PC-3 (cell line): ENCODE measurements around the gene WDR72. TPM values are rescaled to one million over a fixed set of nuclear protein-coding genes. Genes with fewer than 3 reads are reported as not detected.

Experiments used
- ATAC-seq: fragments of 200-7000 bp; cut with Tn5 transposase; 2 replicates; pipeline ENCODE4 v1.9.1; 2020; ENCODE audit warnings: mild to moderate bottlenecking, moderate library complexity
- BruUV-seq: library from RNA; stranded (reverse); fragments of 400-500 nt; replicated peaks from 2 replicates; lab custom pipeline; 2021; lab: Mats Ljungman, UMichigan
- CTCF ChIA-PET: fragments of 300-600 bp; sonication (Branson Sonifier 250); formaldehyde crosslinking; loops from one replicate; lab custom pipeline; 2022; ENCODE audit warnings: antibody characterized with exemption; lab: Charles Lee
- POLR2A ChIA-PET: fragments of 300-600 bp; sonication (Branson Sonifier 250); formaldehyde crosslinking; loops from one replicate; lab custom pipeline; 2022; ENCODE audit warnings: antibody characterized with exemption; ENCODE audit not compliant: unreplicated experiment; lab: Charles Lee
- DNase-seq: peaks from one replicate; pipeline ENCODE4 v3.0.0-alpha.2; 2015
- H2AFZ ChIP-seq: fragments of 300-600 bp; sonication (generic); 2 replicates; pipeline ENCODE4 v1.6.0; 2016; ENCODE audit warnings: antibody characterized with exemption, low read length
- H3F3A ChIP-seq: fragments of 300-600 bp; sonication (generic); one replicate; pipeline ENCODE4 v1.6.0; 2017; ENCODE audit warnings: antibody characterized with exemption, low read length, control low read depth, mild to moderate bottlenecking; ENCODE audit not compliant: unreplicated experiment
- H3K27ac ChIP-seq: fragments of 300-600 bp; sonication (generic); 2 replicates; pipeline ENCODE4 v1.5.1; 2016; ENCODE audit warnings: mild to moderate bottlenecking, low read length
- H3K27me3 ChIP-seq: fragments of 300-600 bp; sonication (generic); 2 replicates; pipeline ENCODE4 v1.6.1; 2016; ENCODE audit warnings: low read length, mixed read lengths
- H3K36me3 ChIP-seq: fragments of 300-600 bp; sonication (generic); 2 replicates; pipeline ENCODE4 v1.6.1; 2016; ENCODE audit warnings: low read depth, mixed run types, low read length, mixed read lengths
- H3K4me1 ChIP-seq: fragments of 300-600 bp; sonication (generic); 2 replicates; pipeline ENCODE4 v1.5.1; 2016; ENCODE audit warnings: low read length; ENCODE audit not compliant: insufficient read depth
- H3K4me2 ChIP-seq: fragments of 300-600 bp; sonication (generic); 2 replicates; pipeline ENCODE4 v1.6.0; 2016; ENCODE audit warnings: low read length
- H3K4me3 ChIP-seq: fragments of 300-600 bp; sonication (generic); 2 replicates; pipeline ENCODE4 v1.5.1; 2016; ENCODE audit warnings: mild to moderate bottlenecking, low read length, mixed read lengths
- H3K79me2 ChIP-seq: fragments of 300-600 bp; sonication (generic); 2 replicates; pipeline ENCODE4 v1.6.1; 2017; ENCODE audit warnings: low read length, mixed read lengths
- H3K9ac ChIP-seq: fragments of 300-600 bp; sonication (generic); 2 replicates; pipeline ENCODE4 v1.6.0; 2016; ENCODE audit warnings: mild to moderate bottlenecking, low read length
- H3K9me2 ChIP-seq: fragments of 300-600 bp; sonication (generic); replicated peaks from 2 replicates; pipeline ENCODE4 v1.6.1; 2016; ENCODE audit warnings: mixed run types, low read length, mixed read lengths
- H3K9me3 ChIP-seq: fragments of 300-600 bp; sonication (generic); 2 replicates; pipeline ENCODE4 v1.6.1; 2016; ENCODE audit warnings: low read length, mixed read lengths
- H4K20me1 ChIP-seq: fragments of 300-600 bp; sonication (generic); 2 replicates; pipeline ENCODE4 v1.6.1; 2016; ENCODE audit warnings: low read length, mixed read lengths
- EZH2 ChIP-seq: fragments of 300-600 bp; sonication (generic); IDR thresholded peaks from one replicate; pipeline ENCODE4 v1.6.1; 2017; ENCODE audit warnings: antibody characterized with exemption, mild to moderate bottlenecking, low read length; ENCODE audit not compliant: unreplicated experiment
- EZH2phosphoT487 ChIP-seq: fragments of 300-600 bp; sonication (generic); IDR thresholded peaks from 2 replicates; pipeline ENCODE4 v1.6.1; 2018; ENCODE audit warnings: mild to moderate bottlenecking, antibody characterized with exemption, low read length, borderline replicate concordance
- intact Hi-C: fragments of 100-400 bp; cut with micrococcal nuclease; formaldehyde crosslinking; loops from 2 replicates; pipeline ENCODE4 v1.9.0; 2023
- total RNA-seq: library from RNA; depleted of rRNA; stranded (reverse); fragments of >200 nt; gene quantifications from 2 replicates; pipeline ENCODE4 v1.2.3, GENCODE V29; 2014
- TF ChIP-seq, protein P1 (sequence below): fragments of 300-600 bp; sonication (generic); conservative IDR thresholded peaks from 2 replicates; pipeline ENCODE4 v1.5.1; 2017; ENCODE audit warnings: antibody characterized with exemption, low read depth, mild to moderate bottlenecking, low read length

Gene WDR72
- total RNA-seq, 1 experiment from 2014 or later: 5.9 TPM

DNA sequence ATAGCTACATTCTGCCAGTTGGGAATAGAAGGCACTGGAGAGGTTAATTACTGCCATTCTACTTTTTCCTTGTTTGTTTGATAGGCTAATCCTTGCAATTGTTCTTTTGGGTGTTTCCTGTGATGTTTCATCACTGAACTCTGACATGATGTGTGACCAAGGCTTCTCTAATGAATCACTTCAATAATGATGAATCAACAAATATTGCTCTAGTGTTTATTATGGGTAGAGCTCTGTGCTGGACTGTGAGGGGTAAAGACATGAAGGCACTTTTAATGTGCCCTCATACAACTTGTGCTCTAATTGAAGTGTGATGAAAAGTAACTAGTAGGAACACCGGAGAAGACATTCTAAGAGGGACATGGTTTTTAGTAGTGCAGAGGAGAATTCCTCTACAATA lies 233.6 kb downstream of the WDR72 start:
- no peaks in the 10 kb centered on the region for H3K79me2 ChIP-seq
- no peak overlapping the region for H3K4me3 ChIP-seq
- ATAC-seq (no peak), DNase-seq (no peak)
- H3K27me3 ChIP-seq: no peaks in the 10 kb centered on the region
- no peak overlapping the region for H3K27ac ChIP-seq
- no TSS peak for BruUV-seq
- ChIA-PET POLR2A (no interaction called here), CTCF (no interaction called here)
- no peaks in the 10 kb centered on the region for H3F3A ChIP-seq
- no peak overlapping the region for H3K9ac ChIP-seq
- H4K20me1 ChIP-seq: no peaks in the 10 kb centered on the region
- H3K9me3 ChIP-seq: no peaks in the 10 kb centered on the region
- intact Hi-C loops: no loop called here
- 0 out of 2 replicates have a peak, but pooled peaks cover 5% of the 10 kb centered on the region for H3K4me1 ChIP-seq
- H3K36me3 ChIP-seq: no peaks in the 10 kb centered on the region
- TF ChIP-seq EZH2: no peak
- TF ChIP-seq, protein P1, sequence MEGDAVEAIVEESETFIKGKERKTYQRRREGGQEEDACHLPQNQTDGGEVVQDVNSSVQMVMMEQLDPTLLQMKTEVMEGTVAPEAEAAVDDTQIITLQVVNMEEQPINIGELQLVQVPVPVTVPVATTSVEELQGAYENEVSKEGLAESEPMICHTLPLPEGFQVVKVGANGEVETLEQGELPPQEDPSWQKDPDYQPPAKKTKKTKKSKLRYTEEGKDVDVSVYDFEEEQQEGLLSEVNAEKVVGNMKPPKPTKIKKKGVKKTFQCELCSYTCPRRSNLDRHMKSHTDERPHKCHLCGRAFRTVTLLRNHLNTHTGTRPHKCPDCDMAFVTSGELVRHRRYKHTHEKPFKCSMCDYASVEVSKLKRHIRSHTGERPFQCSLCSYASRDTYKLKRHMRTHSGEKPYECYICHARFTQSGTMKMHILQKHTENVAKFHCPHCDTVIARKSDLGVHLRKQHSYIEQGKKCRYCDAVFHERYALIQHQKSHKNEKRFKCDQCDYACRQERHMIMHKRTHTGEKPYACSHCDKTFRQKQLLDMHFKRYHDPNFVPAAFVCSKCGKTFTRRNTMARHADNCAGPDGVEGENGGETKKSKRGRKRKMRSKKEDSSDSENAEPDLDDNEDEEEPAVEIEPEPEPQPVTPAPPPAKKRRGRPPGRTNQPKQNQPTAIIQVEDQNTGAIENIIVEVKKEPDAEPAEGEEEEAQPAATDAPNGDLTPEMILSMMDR: no peak
- no peaks in the 10 kb centered on the region for H3K9me2 ChIP-seq
- no peak overlapping the region for H3K4me2 ChIP-seq
- no peak overlapping the region for H2AFZ ChIP-seq

DNA sequence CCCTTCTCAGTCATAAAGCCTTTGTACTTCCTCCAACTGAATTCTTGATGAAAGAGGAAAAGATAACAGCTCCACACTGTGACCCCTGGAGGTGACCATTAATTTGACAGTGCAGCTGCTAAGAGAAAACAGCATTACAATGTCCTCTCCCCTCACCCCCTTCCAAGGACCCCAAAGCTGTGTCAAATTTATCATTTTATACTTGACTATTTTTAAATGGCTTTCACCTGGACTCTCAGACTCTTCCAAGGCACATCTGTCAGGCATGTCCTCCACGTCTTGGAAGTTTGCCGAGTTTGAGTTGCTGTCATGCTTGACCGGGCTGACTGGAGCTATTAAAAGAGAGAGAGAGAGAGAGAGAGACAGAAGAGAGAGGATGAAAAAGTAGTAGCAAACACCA lies 236.5 kb downstream of the WDR72 start:
- H3K4me3 ChIP-seq: no peak overlapping the region
- no peaks in the 10 kb centered on the region for H3K36me3 ChIP-seq
- no peaks in the 10 kb centered on the region for H3K79me2 ChIP-seq
- H3K27ac ChIP-seq: no peak overlapping the region
- CTCF ChIA-PET: no interaction called here
- 0 out of 2 replicates have a peak, but pooled peaks cover 5% of the 10 kb centered on the region for H3K4me1 ChIP-seq
- no peak overlapping the region for H3K4me2 ChIP-seq
- ATAC-seq: no peak
- H4K20me1 ChIP-seq: no peaks in the 10 kb centered on the region
- no peaks in the 10 kb centered on the region for H3K9me2 ChIP-seq
- POLR2A ChIA-PET: no interaction called here
- intact Hi-C loops: no loop called here
- H3F3A ChIP-seq: no peaks in the 10 kb centered on the region
- TF ChIP-seq, protein P1: no peak
- H2AFZ ChIP-seq: no peak overlapping the region
- H3K9ac ChIP-seq: no peak overlapping the region
- DNase-seq: peak; percentile 16
- BruUV-seq: no TSS peak
- H3K9me3 ChIP-seq: no peaks in the 10 kb centered on the region
- H3K27me3 ChIP-seq: no peaks in the 10 kb centered on the region

DNA sequence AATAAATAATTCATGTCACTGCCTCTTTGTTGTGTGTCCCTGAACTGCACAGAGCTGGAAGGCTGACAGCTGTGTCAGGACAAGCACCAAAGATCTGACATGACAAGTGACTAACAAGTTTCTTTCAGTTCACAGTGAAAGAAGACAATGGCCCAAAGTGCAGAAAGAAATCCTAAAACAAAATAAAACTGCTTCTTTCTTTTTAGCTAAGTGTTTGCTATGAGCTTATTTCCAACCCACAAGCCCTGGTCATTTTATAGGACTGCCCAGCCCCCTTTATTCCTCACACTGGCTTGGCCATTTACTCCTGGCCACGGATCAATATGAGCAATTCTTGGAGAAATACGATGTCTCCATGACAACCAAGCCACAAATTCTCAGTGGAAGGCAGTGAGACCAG lies 238.5 kb downstream of the WDR72 start:
- Histone ChIP-seq H3K79me2 (no peaks in the 10 kb centered on the region), H3K9me2 (no peaks in the 10 kb centered on the region), H3K4me2 (no peak overlapping the region), H4K20me1 (no peaks in the 10 kb centered on the region), H3K27me3 (no peaks in the 10 kb centered on the region), H3F3A (no peaks in the 10 kb centered on the region), H3K4me1 (0 out of 2 replicates have a peak, but pooled peaks cover 5% of the 10 kb centered on the region), H3K9me3 (no peaks in the 10 kb centered on the region), H3K27ac (no peak overlapping the region), H2AFZ (no peak overlapping the region), H3K4me3 (no peak overlapping the region), H3K9ac (no peak overlapping the region), H3K36me3 (no peaks in the 10 kb centered on the region)
- CTCF ChIA-PET: no interaction called here
- ATAC-seq (no peak), DNase-seq (no peak)
- POLR2A ChIA-PET: no interaction called here
- TF ChIP-seq EZH2 (no peak), EZH2phosphoT487 (no peak)
- TF ChIP-seq, protein P1: no peak
- no TSS peak for BruUV-seq
- intact Hi-C loops: no loop called here
